ENCODE results near the gene CST7. TPM values are rescaled to one million over a fixed set of nuclear protein-coding genes. Genes with fewer than 3 reads are reported as not detected.

Gene CST7
- total RNA-seq, 1 experiment from 2014 or later, result not detected

GRCh38 chr20:24950128-24950835, 1.2 kb downstream of the CST7 start:
- DNase-seq (ENCODE audit: extremely low read depth, low read depth), result no peak

GRCh38 chr20:24950836-24951525, 1.9 kb downstream of the CST7 start:
- no peak for DNase-seq (ENCODE audit: extremely low read depth, low read depth)

DNA sequence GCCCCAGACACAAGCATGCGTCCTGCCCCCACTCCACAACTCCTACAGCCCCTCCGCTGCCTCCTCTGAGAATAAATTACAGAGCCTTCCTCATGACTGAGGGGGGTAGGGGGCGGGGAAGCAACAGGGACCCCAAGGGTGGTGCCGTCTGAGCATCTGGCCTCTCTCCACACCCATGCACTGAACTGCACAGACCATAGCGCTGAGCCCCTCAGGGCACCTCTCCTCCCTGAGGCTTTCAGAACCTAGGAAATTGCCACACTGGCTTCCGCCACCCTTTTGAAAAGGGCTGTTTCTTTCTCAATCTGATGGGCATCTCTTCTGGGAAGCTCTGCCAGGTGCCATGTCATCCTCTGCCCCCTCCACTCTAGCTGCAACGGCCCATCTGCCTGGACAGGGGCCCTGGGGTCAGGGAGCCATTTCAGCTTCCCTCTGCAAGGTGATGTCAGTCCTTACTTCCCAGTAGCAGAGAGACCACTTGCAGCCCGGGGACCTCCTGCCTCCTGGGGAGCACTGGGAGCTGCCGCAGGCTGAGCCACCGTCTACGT, 2.5 kb downstream of the CST7 start:
- no peak for DNase-seq (ENCODE audit: extremely low read depth, low read depth)

DNA sequence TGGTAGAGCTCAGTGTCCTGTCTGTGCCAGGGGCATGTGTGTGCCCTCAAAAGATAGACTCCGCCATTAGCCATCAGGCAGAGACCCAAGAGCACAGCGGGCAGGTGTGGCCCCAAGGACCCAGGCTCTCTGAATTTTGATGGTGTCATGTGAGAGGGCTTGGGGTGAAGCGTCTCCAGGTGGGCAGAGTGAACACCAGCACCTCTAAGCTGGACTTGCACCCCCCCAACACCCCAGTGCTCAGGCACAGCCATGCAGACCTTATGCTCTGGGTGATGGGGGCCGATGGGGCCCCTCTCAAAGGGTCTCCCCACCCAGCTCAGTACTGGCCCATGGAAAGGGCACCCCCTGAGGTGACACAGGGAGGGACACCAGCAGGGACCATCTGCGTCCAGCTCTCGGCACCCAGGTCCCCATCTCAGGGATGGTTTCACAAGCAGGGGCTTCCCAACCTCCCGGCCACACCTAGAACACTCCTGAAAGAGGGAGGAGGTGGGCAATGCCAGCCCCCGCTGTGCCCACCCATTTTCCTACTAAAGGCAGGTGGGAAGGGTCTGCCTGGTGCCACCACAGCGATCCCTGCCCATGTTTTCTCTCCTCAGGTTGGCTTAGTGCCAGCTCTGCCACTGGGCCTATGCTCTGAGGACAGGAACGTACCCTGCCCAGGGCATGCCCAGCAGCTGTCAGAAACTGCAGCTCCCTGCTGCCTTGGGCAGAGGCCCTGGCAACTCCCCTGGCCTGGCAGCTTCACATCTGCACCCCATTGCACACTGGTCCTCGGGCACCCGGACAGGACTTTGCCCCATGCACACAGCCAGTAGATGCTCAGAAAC, 3.5 kb downstream of the CST7 start:
- no peak for DNase-seq (ENCODE audit: extremely low read depth, low read depth)

DNA sequence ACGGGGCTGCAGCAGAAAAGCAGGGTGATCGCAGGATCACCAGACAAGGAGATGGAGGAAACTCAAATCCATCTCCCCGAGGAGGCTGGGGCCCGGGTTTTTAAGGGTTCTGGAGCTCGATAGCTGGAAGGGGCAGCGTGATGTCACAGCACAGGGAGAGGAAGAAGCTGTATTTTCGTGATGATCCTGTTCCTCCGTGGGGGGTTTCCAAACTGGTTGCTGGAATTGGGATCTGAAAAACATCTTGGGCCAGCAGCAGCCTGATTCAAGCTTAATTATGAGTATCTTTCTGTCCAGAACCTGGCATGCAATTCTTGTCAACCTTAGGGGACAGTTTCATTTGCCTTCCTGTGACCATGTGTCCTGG, 4.1 kb downstream of the CST7 start:
- DNase-seq (ENCODE audit: extremely low read depth, low read depth), result no peak

GRCh38 chr20:24953621-24954133, 4.6 kb downstream of the CST7 start:
- DNase-seq (ENCODE audit: extremely low read depth, low read depth), result no peak

DNA sequence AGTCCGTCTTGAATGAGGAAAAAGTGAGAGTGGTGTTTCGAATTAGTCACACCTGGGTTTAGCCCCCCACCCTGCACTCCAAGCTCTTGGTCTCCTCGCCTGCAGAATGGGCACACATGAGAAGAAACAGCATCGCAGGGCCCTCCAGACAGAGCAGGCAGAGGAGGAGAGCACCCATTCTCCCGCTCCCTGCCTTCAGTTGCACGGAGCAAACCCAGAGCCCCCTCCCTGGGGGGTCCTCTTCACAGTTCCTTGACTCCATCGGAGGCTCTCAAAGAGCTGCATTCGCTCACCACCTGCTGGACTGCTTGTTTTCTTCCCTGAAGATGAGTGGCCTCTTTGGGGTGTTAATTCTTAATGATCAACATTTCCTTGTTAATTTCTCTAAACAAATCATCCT, 5.1 kb downstream of the CST7 start:
- no peak for DNase-seq (ENCODE audit: extremely low read depth, low read depth)

DNA sequence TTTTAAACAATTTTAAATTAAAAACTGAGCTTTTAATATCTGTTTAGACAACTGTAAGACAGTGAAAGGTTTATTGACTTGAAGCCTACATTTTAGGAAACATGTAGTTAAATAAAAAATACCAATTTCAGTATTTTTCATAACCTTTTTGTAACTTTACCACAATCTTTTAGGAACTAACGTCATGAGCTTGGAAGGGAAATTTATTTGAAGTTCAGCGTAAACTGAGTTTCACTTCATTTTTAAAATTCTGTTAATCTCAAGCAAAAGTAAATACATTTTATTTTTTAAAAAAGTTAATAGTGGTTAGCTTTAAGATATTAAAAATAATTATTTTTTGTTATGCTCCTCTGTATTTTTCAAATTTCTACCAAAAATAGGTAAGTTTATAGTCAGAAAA, 5.5 kb downstream of the CST7 start:
- no peak for DNase-seq (ENCODE audit: extremely low read depth, low read depth)

DNA sequence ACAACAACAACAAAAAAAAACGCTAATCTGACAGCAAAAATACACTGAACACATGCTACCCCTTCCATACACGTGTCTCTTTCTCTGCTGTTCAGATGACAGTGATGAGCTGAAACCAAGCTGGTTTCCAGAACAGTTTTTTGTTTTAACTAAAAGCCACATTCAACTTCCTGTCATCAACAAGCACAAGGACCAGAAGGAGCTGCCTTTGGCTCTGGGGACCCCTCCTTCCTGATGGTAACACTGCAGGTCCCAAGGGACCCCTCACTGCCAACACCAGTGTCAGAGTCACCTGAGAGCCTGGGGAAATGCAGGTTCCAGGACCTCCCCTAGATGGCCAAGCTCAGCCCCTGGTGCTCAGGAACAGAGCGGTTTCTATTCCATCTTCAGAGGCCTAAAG, 6.0 kb downstream of the CST7 start:
- DNase-seq (ENCODE audit: extremely low read depth, low read depth), result no peak

DNA sequence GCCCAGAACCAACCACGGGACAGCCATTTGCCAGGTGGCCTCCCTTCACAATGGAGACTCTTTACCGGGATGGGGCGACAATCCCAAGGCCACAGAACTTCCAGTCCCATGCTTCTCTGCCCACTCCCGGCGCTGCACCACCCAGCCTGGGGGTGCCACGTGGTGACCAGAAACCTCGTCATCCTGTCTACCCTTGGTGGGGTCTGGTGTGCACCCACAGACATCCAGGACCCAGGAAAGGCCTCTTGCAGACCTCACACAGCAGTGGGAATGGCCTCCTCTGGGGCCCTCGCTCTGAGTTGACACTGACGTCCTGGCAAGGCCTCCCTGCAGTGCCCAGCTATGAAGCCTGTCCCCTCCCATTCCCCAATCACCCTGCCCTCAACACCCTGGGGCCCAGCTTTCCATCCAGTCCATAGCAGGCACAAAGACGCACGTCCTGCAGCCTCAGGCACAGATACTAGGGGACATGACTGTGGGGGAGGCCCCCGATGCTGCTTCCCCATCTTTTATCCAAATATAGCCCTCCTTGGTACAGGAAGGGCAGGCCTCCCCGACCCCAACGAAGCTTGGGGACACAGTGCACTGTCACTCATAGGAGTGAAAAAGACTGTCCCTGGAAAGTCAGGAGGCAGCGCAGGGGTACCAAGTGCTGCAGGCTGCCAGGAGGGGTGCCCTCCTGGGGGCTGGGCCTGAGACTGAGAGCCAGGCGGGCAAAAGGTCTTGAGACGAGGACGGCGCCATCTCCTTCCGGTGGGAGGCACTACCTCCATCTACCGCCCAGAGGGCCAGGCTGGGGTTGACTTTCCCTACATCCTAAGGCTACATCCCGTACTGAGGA, 7.2 kb downstream of the CST7 start:
- DNase-seq (ENCODE audit: extremely low read depth, low read depth), result no peak

DNA sequence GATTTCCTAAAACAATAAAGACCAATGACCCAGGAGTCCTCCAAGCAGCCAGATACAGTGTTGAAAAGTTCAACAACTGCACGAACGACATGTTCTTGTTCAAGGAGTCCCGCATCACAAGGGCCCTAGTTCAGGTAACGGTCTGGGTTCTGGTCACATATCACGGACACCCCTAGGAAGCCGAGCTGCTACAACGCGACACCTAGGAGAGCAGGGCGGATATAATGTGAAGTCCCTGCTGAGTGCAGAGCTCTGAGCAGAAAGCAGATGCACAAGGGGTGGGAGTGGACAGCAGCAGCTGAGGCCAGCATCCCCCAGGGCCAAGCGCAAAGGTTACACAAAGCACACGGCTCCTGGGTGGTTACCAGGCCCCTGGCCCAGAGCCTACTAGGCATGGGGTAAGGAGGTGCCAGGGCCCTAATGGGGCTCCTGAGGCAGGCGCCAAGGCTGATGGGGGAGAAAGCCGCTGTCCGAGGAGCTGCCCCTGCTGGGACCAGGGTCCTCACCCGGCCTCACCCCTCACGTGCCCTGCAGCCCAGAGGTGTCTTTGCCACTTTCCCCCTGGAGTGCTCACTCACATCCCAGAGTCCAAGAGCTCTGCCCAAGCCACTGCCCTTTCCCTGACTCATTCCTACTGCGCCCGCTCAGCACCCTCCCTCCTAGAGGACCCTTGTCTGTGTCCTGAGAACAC, 8.4 kb downstream of the CST7 start:
- no peak for DNase-seq (ENCODE audit: extremely low read depth, low read depth)

GRCh38 chr20:24958506-24959385, 9.7 kb downstream of the CST7 start:
- no peak for DNase-seq (ENCODE audit: extremely low read depth, low read depth)

GRCh38 chr20:24959591-24960301, 10.7 kb downstream of the CST7 start:
- no peak for DNase-seq (ENCODE audit: extremely low read depth, low read depth)

- DNase-seq (ENCODE audit: extremely low read depth, low read depth), result no peak
These were observed 11.3 kb downstream of the CST7 start for GRCh38 chr20:24960302-24960801.

DNA sequence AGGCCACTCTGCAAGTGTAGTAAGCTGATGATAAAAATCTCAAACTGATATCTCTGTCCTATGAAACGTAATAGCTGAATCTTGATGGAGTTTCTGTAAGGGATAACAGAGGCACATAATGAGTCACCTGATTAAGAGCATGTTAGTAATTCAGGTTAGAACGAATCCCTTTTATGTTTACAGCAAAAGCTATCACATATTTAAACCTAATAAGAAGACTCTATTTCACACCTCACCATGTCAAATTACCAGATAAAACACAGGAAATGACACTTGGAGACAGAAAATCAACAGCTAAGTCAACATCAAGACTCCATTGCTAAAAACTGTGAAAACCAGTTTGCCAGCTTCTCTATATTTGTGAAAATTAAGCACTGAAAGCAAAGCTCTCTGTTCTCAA, 11.8 kb downstream of the CST7 start:
- DNase-seq (ENCODE audit: extremely low read depth, low read depth), result no peak

GRCh38 chr20:24961384-24962181, 12.5 kb downstream of the CST7 start:
- DNase-seq (ENCODE audit: extremely low read depth, low read depth), result no peak

DNA sequence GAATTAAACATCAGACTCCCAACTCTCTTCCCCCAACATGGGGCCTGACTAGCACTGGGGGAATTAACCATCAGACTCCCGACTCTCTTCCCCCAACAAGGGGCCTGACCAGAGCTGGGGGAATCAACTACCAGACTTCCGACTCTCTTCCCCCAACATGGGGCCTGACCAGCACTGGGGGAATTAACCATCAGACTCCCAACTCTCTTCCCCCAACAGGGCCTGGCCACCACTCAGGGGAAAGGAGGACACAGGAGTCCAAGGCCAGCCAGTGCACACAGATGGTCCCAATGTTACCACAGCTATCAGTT, 13.1 kb downstream of the CST7 start:
- no peak for DNase-seq (ENCODE audit: extremely low read depth, low read depth)

Measured in NCI-H460 (cell line).